ENCODE results near the gene CD22.

Gene CD22

DNA sequence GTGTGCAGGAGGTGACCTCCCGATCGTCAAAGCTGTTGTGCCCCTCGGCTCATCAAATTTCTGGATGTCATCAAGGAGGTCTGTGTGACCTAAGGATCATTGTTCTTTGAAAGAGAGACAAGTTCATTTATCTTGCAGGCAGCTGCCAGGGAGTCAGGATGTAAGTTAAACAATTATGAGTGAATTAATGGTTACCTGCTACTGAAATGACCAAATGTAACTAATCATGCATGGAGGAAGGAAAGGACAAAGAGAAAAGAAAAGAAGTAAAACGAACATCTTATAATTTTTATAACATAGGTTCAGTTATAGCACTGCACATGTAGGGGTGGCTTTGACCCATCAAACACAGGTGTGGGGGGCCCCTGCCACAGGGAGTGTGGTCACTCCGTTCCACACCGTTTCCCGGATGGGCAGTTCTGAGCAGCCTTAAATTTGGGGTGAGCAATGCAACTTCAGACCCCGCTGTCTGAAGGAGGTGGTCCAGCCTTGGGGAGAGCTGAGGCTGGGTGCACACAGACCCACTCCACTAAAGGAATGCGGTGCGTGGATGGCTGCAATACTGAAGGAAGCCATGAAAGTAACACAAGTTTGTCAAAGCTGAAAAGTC lies 5.3 kb downstream of the CD22 start:
- H3K4me3 ChIP-seq (replicated peaks; ENCODE audit: low read depth, low read length) = peak overlapping the region; percentile 71
- no peak for DNase-seq (ENCODE audit: extremely low read depth, insufficient read length)
- no peaks in the 10 kb centered on the region for H3K27me3 ChIP-seq (replicated peaks; ENCODE audit: control insufficient read depth, insufficient read depth, low read length)
- TF ChIP-seq CTCF (IDR thresholded peaks at IDR 0.05; ENCODE audit: insufficient read depth, low read length, poor library complexity, severe bottlenecking) = no peak
- H3K36me3 ChIP-seq (ENCODE audit: control insufficient read depth, insufficient read depth, low read length) = peaks cover 31% of the 10 kb centered on the region

DNA sequence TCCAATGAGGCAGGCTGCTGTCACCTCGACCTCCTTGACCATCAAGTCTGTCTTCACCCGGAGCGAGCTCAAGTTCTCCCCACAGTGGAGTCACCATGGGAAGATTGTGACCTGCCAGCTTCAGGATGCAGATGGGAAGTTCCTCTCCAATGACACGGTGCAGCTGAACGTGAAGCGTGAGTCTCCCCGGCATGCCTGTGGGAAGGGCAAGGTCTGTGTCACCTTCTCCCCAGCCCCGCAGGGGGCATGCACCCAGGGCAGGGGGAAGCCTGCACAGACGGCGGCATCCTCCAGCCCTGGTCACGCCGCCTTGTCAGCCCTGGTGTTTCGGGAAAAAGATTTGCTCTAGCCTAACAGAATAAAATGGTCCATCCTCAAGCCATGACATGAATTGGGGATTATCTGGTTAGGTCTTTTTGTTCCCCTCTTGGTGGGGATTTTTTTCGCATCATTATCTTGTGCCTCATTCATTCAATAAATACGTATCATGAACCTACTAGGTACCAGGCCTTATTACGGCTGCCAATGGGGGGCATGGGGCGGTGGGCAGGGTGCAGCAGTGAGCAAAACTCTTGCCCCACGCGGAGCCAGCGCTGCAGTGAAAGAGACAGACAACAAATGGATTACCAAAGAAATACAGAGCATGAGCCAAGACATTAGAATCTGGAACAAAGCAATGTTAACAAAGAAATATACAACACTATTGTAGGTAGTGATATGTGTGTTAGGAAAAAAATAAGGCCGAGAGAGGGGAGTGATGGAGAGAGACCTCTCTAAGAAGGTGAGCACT lies 7.4 kb downstream of the CD22 start:
- no peak overlapping the region for H3K4me3 ChIP-seq (replicated peaks; ENCODE audit: low read depth, low read length)
- no peak for TF ChIP-seq CTCF (IDR thresholded peaks at IDR 0.05; ENCODE audit: insufficient read depth, low read length, poor library complexity, severe bottlenecking)
- peaks cover 39% of the 10 kb centered on the region for H3K36me3 ChIP-seq (ENCODE audit: control insufficient read depth, insufficient read depth, low read length)
- H3K27me3 ChIP-seq (replicated peaks; ENCODE audit: control insufficient read depth, insufficient read depth, low read length) = no peaks in the 10 kb centered on the region
- DNase-seq (ENCODE audit: extremely low read depth, insufficient read length) = no peak

DNA sequence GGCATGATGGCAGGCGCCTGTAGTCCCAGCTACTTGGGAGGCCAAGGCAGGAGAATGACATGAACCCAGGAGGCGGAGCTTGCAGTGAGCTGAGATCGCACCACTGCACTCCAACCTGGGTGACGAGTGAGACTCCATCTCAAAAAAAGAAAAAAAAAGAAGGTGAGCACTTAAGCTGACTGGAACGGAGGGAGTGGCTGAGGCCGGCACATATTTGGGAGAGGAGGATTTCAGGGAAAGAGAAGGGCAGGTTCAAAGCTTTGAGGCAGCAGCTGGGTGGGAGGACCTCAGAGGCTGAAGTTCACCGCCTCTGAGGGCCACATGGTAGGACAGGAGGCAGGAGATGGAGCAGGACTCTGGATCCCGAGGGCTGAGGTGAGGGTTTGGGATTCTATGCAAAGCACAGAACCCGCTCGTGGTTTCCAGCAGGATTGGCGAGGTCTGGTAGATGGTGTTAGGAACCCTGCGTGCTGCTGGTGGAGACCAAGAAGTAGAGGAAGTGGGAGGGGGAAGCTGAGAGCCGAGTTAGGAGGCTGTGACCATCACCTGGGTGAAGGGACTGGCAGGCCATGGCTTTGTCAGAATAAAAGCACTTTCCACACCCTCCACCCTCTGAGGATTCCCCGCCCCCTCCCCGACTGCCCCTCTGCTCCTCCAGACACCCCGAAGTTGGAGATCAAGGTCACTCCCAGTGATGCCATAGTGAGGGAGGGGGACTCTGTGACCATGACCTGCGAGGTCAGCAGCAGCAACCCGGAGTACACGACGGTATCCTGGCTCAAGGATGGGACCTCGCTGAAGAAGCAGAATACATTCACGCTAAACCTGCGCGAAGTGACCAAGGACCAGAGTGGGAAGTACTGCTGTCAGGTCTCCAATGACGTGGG lies 8.4 kb downstream of the CD22 start:
- DNase-seq (ENCODE audit: extremely low read depth, insufficient read length) = no peak
- Histone ChIP-seq H3K27me3 (replicated peaks; ENCODE audit: control insufficient read depth, insufficient read depth, low read length) (no peaks in the 10 kb centered on the region), H3K4me3 (replicated peaks; ENCODE audit: low read depth, low read length) (no peak overlapping the region), H3K36me3 (ENCODE audit: control insufficient read depth, insufficient read depth, low read length) (peaks cover 47% of the 10 kb centered on the region)
- no peak for TF ChIP-seq CTCF (IDR thresholded peaks at IDR 0.05; ENCODE audit: insufficient read depth, low read length, poor library complexity, severe bottlenecking)

GRCh38 chr19:35337984-35338296 lies 9.0 kb downstream of the CD22 start:
- H3K4me3 ChIP-seq (replicated peaks; ENCODE audit: low read depth, low read length) = no peak overlapping the region
- TF ChIP-seq CTCF (IDR thresholded peaks at IDR 0.05; ENCODE audit: insufficient read depth, low read length, poor library complexity, severe bottlenecking) = no peak
- peaks cover 46% of the 10 kb centered on the region for H3K36me3 ChIP-seq (ENCODE audit: control insufficient read depth, insufficient read depth, low read length)
- H3K27me3 ChIP-seq (replicated peaks; ENCODE audit: control insufficient read depth, insufficient read depth, low read length) = no peaks in the 10 kb centered on the region
- DNase-seq (ENCODE audit: extremely low read depth, insufficient read length) = no peak

GRCh38 chr19:35340431-35340830 lies 11.4 kb downstream of the CD22 start:
- DNase-seq (ENCODE audit: extremely low read depth, insufficient read length) = no peak
- H3K36me3 ChIP-seq (ENCODE audit: control insufficient read depth, insufficient read depth, low read length) = peaks cover 56% of the 10 kb centered on the region
- no peak for TF ChIP-seq CTCF (IDR thresholded peaks at IDR 0.05; ENCODE audit: insufficient read depth, low read length, poor library complexity, severe bottlenecking)
- H3K27me3 ChIP-seq (replicated peaks; ENCODE audit: control insufficient read depth, insufficient read depth, low read length) = no peaks in the 10 kb centered on the region
- H3K4me3 ChIP-seq (replicated peaks; ENCODE audit: low read depth, low read length) = no peak overlapping the region
